NCI-H1436 treated with DMSO at 0.1 percent for 48 hours (cell line): ENCODE measurements around the gene SUPT3H.

Experiments
- DNase-seq: peaks from one replicate; lab custom pipeline; 2025; lab: John Stamatoyannopoulos, UW

The SUPT3H gene

GRCh38 chr6:45001663-45002062, 376.1 kb downstream of the SUPT3H start:
- no peak for DNase-seq

DNA sequence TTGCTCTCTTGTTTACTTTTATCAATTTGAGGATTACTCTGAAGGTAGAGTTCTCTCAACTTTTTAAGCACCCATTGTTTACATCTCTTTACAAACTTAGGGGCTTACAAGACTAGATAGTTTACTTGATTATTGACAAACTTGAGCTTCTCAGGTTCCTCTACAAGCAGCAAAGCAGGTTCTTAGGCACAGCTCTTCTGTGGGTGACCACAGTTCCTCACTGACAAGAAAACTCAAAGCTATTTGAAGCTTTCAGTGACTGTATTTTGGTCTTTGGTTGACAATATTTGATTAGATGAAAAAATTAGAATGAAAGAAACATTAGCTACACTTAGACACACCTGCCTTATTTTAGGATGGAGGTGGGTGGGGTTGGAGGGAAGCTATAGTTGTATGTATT, 376.9 kb downstream of the SUPT3H start:
- no peak for DNase-seq

- no peak for DNase-seq
These were observed 378.7 kb downstream of the SUPT3H start for GRCh38 chr6:44999066-44999465.

DNA sequence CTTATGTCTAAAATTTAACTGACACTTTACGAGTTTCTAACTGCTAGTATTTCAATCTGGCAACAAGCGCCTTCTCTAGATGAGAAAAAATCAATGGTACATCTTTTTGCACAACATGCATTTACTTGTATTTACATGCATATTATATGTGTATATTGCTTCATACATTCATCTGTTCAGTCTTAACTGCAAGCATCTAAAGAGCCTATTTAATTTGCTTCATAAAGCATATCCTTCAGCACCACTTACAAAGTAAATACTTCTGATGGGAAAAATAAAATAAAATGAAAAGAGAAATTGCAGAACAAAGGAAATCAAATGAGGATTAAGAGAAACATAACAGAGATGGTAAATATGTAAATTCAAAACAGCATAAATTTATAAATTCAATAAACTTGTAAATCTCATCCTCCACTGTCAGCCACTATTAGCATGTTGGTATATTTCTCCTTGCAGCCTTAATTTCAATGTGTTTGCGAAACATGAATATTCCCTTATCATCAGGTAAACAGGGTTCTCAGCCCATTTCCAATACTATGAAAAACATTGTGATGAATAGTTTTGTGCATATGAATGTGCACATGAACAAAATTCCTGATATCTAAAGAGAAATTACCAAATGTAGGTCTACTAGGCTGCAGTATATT, 382.1 kb downstream of the SUPT3H start:
- DNase-seq: no peak

- no peak for DNase-seq
These were observed 388.3 kb downstream of the SUPT3H start for GRCh38 chr6:44989391-44989790.

GRCh38 chr6:44985006-44985405, 392.7 kb downstream of the SUPT3H start:
- no peak for DNase-seq

- DNase-seq: no peak
These were observed 394.0 kb downstream of the SUPT3H start for GRCh38 chr6:44983467-44984365.

DNA sequence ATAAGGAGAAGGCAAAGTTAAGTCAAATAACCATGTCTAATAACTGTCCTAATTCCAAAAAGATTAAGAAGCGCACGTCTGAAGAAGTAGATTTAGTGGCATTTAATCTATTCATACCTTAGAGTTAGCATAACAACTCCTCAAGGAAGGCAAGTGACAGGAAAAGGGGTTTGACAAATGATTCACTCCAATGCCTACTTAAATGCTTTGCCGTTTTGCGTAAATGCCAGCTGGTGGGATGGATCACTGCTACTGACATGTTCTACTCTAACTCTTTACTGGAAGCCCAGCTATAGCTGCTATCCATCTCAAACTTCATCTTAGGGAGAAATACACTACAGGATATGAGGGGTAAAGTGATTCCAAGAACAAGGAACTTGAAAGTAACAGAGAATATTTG, 396.9 kb downstream of the SUPT3H start:
- no peak for DNase-seq

DNA sequence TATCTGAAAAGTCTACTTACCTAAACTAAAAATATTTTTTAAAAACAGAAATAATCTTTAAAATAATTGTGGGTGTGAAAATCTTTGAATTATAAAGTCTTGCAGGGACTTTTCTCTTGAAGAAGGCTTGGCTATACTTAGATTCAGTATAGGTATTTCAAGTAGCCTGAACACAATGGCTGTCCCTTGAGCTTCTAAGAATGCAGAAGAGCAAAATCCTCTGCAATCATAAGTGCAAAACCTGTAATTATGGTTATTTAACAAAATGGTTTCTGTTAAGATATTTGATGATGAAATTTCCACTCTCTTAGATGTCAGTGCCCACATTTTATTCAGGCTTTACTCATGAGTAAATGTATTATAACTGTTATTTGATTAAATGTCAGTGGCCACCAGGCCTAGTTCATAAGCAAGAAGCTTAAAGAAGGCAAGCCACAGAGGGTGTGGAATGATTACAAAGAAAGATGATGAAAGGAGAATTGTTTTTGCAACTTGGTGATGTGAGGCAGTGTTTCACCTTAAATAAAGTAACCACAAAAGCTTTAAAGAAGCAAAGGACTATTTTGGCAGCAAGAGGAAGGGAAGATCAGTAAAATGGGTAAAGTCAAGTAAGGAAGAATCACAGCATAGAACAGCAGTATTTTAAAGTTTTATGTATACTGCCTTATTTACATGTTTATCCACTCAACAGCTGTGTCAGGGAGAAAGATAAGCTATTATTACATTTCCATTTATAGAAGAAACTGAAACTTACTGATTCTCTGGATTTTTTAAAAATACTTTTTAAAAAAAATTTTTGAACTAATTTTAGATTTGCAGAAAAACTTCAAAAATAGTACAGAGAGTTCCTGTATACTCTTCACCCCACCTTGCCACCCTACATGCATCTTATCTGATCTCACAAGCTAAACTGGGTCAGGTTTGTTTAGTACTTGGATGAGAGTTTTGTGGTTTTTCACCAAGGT, 400.8 kb downstream of the SUPT3H start:
- DNase-seq: no peak

GRCh38 chr6:44974511-44974910, 403.2 kb downstream of the SUPT3H start:
- no peak for DNase-seq

DNA sequence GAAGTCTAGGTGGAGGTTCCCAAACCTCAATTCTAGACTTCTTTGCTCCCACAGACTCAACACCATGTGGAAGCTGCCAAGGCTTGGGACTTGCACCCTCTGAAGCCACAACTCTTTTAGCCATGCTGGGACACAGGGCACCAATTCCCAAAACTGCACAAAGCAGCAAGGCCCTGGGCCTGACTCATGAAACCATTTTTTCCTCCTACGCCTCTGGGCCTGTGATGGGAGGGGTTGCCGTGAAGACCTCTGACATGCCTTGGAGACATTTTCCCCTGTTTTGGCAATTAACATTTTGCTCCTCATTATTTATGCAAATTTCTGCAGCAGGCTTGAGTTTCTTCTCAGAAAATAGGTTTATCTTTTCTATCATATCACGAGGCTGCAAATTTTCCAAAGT, 405.0 kb downstream of the SUPT3H start:
- no peak for DNase-seq

- DNase-seq: no peak
These were observed 408.1 kb downstream of the SUPT3H start for GRCh38 chr6:44969446-44970185.

GRCh38 chr6:44967481-44967880, 410.3 kb downstream of the SUPT3H start:
- no peak for DNase-seq

- no peak for DNase-seq
These were observed 411.2 kb downstream of the SUPT3H start for GRCh38 chr6:44966449-44967092.

- no peak for DNase-seq
These were observed 412.0 kb downstream of the SUPT3H start for GRCh38 chr6:44965708-44966107.

- DNase-seq: no peak
These were observed 416.8 kb downstream of the SUPT3H start for GRCh38 chr6:44960898-44961297.

- no peak for DNase-seq
These were observed 418.1 kb downstream of the SUPT3H start for GRCh38 chr6:44959651-44960050.

- DNase-seq: no peak
These were observed 420.6 kb downstream of the SUPT3H start for GRCh38 chr6:44957156-44957555.

DNA sequence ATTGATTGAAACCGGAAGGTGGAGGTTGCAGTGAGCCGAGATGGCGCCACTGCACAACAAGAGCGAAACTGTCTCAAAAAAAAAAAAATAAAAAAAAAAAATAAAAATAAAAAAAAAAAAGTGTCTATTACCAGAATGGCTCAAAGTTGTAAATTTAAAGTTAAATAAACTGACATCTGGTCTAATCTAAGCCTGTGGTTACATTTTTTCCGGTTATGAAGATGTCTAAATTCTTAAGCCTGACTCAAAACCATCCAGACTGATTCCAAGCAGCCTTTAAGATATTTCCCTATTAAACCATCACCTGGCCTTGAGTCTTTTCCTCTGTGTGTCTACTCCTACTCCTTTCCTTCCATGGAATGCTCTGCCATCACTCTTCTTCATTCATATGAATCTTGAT, 421.3 kb downstream of the SUPT3H start:
- DNase-seq: no peak

DNA sequence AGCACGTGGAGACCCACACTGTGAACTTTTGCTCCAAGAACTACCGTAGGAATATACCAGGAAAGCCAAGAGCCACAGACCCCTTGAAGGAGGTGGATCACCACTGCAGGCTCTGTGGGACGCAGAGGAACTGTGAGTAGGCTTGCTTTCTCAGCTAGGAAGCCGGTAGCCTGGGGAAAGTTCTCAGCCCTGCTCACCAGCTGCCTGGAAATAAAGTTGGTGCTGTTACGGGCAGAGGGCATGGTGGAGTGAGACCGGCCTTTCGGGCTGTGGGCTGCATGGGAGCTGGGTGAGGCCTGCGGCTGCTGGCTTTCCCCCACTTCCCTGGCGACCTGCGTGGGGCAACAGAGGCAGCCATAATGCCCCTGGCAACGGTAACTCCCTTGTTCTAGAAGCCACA, 422.6 kb downstream of the SUPT3H start:
- no peak for DNase-seq

GRCh38 chr6:44954281-44954680, 423.5 kb downstream of the SUPT3H start:
- DNase-seq: no peak
